ENCODE measurements around the gene RANBP3L.
"Not testable (repeated sequence)": the region's sequence is repeated elsewhere in the genome, so short reads cannot be mapped to it uniquely, and the experiment has no call there.

Gene RANBP3L

GRCh38 chr5:36202521-36202961 is 99.2 kb downstream of the RANBP3L start:
- peak; percentile 76 to 84 for DNase-seq

GRCh38 chr5:36200513-36200912 is 101.2 kb downstream of the RANBP3L start:
- no peak for DNase-seq

- DNase-seq = no peak
Observed at GRCh38 chr5:36199620-36200019, 102.1 kb downstream of the RANBP3L start.

- not testable (repeated sequence) for DNase-seq
Observed at GRCh38 chr5:36198783-36199182, 102.9 kb downstream of the RANBP3L start.
